ENCODE results near the gene FCN2. TPM values are rescaled to one million over a fixed set of nuclear protein-coding genes. Genes with fewer than 3 reads are reported as not detected.

FCN2 gene
- total RNA-seq, 1 donor from 2014 or later: not detected

GRCh38 chr9:134895097-134895496 lies 14.5 kb downstream of the FCN2 start:
- TF ChIP-seq, protein P1, sequence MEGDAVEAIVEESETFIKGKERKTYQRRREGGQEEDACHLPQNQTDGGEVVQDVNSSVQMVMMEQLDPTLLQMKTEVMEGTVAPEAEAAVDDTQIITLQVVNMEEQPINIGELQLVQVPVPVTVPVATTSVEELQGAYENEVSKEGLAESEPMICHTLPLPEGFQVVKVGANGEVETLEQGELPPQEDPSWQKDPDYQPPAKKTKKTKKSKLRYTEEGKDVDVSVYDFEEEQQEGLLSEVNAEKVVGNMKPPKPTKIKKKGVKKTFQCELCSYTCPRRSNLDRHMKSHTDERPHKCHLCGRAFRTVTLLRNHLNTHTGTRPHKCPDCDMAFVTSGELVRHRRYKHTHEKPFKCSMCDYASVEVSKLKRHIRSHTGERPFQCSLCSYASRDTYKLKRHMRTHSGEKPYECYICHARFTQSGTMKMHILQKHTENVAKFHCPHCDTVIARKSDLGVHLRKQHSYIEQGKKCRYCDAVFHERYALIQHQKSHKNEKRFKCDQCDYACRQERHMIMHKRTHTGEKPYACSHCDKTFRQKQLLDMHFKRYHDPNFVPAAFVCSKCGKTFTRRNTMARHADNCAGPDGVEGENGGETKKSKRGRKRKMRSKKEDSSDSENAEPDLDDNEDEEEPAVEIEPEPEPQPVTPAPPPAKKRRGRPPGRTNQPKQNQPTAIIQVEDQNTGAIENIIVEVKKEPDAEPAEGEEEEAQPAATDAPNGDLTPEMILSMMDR (IDR thresholded peaks at IDR 0.05; ENCODE audit: insufficient read depth, low read length, severe bottlenecking): no peak
- Histone ChIP-seq H3K36me3 (ENCODE audit: control insufficient read depth, insufficient read depth, low read length) (no peaks in the 10 kb centered on the region), H3K4me3 (ENCODE audit: low read depth, low read length) (no peak overlapping the region), H3K27me3 (ENCODE audit: control insufficient read depth, insufficient read depth, low read length) (no peaks in the 10 kb centered on the region)
- FAIRE-seq: no peak
- no peak for DNase-seq (ENCODE audit: low read depth)

GRCh38 chr9:134895567-134895907 lies 14.9 kb downstream of the FCN2 start:
- Histone ChIP-seq H3K4me3 (ENCODE audit: low read depth, low read length) (no peak overlapping the region), H3K27me3 (ENCODE audit: control insufficient read depth, insufficient read depth, low read length) (no peaks in the 10 kb centered on the region), H3K36me3 (ENCODE audit: control insufficient read depth, insufficient read depth, low read length) (no peaks in the 10 kb centered on the region)
- FAIRE-seq (no peak), DNase-seq (ENCODE audit: low read depth) (no peak)
- TF ChIP-seq, protein P1 (IDR thresholded peaks at IDR 0.05; ENCODE audit: insufficient read depth, low read length, severe bottlenecking): no peak

DNA sequence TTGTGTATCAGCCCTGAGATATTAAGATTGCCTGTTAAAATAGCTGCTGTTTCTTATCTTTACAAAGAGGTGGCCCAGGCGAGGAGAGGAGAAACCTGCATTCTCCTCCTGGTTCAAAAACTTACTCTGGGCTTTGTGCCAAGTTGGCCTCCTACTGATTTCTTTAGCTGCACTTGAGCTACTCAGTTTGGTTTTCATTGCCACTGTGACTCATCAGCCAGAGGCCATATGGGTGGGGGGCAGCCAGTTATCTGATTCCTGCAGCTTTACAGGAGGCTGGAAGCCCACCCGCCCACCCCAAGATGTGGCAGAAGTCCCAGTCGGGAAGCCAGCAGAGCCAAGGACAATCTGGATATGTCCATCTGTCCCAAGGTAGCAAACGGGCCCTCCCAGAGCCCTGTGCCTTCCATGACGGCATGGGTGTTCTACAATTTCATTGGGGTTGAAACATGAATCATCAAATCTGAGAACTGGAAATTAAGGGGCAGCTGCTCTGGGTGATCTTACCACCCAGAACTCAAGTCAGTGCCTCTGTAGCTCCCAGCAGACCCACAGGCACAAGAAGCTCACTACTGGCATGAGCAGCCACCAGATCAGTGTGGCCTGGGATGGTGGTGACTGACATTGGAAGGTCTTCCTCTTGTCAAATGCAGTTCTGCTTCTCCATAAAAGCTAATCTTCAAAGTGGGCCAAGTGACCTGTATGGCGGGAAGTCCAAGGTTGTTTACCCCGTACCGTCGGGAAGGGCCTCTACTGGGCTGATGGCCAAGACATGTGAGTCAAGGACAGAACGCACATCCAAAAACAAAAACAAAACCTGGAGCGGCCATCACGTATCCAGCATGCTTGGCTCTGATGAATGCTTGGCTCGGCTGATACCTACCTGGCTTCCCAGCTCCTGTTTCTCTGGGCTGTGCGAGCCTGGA lies 15.6 kb downstream of the FCN2 start:
- TF ChIP-seq, protein P1 (IDR thresholded peaks at IDR 0.05; ENCODE audit: insufficient read depth, low read length, severe bottlenecking): no peak
- DNase-seq (ENCODE audit: low read depth) (peak; percentile 4), FAIRE-seq (no peak)
- H3K4me3 ChIP-seq (ENCODE audit: low read depth, low read length): no peak overlapping the region
- H3K27me3 ChIP-seq (ENCODE audit: control insufficient read depth, insufficient read depth, low read length): no peaks in the 10 kb centered on the region
- no peaks in the 10 kb centered on the region for H3K36me3 ChIP-seq (ENCODE audit: control insufficient read depth, insufficient read depth, low read length)

- no peaks in the 10 kb centered on the region for H3K36me3 ChIP-seq (ENCODE audit: control insufficient read depth, insufficient read depth, low read length)
- H3K4me3 ChIP-seq (ENCODE audit: low read depth, low read length): no peak overlapping the region
- no peak for FAIRE-seq
- no peak for DNase-seq (ENCODE audit: low read depth)
- TF ChIP-seq, protein P1 (IDR thresholded peaks at IDR 0.05; ENCODE audit: insufficient read depth, low read length, severe bottlenecking): no peak
- no peaks in the 10 kb centered on the region for H3K27me3 ChIP-seq (ENCODE audit: control insufficient read depth, insufficient read depth, low read length)
Measured at GRCh38 chr9:134896834-134897583, 16.4 kb downstream of the FCN2 start.

- FAIRE-seq (no peak), DNase-seq (ENCODE audit: low read depth) (no peak)
- no peak overlapping the region for H3K4me3 ChIP-seq (ENCODE audit: low read depth, low read length)
- TF ChIP-seq, protein P1 (IDR thresholded peaks at IDR 0.05; ENCODE audit: insufficient read depth, low read length, severe bottlenecking): no peak
- H3K36me3 ChIP-seq (ENCODE audit: control insufficient read depth, insufficient read depth, low read length): no peaks in the 10 kb centered on the region
- H3K27me3 ChIP-seq (ENCODE audit: control insufficient read depth, insufficient read depth, low read length): no peaks in the 10 kb centered on the region
Measured at GRCh38 chr9:134897584-134898170, 17.1 kb downstream of the FCN2 start.

All from bronchial epithelial cell (primary cell).